ENCODE results near the gene TUB.

TUB gene

DNA sequence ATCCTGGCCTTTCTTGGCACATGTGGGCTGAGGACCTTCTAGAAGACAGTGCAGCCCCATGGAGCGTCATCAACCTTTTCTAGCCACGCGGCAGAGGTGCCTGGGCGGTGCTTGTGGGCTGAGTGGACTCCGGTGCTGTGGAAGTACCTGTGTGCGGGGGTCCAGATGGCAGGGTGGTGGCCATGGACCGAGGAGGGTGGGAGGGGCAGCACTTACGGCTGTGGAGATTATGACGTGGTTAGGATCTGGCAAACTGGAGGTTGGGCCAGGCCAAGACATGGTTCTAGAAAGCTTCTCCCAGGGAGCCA lies 2.0 kb downstream of the TUB start:
- TF ChIP-seq, protein P1, sequence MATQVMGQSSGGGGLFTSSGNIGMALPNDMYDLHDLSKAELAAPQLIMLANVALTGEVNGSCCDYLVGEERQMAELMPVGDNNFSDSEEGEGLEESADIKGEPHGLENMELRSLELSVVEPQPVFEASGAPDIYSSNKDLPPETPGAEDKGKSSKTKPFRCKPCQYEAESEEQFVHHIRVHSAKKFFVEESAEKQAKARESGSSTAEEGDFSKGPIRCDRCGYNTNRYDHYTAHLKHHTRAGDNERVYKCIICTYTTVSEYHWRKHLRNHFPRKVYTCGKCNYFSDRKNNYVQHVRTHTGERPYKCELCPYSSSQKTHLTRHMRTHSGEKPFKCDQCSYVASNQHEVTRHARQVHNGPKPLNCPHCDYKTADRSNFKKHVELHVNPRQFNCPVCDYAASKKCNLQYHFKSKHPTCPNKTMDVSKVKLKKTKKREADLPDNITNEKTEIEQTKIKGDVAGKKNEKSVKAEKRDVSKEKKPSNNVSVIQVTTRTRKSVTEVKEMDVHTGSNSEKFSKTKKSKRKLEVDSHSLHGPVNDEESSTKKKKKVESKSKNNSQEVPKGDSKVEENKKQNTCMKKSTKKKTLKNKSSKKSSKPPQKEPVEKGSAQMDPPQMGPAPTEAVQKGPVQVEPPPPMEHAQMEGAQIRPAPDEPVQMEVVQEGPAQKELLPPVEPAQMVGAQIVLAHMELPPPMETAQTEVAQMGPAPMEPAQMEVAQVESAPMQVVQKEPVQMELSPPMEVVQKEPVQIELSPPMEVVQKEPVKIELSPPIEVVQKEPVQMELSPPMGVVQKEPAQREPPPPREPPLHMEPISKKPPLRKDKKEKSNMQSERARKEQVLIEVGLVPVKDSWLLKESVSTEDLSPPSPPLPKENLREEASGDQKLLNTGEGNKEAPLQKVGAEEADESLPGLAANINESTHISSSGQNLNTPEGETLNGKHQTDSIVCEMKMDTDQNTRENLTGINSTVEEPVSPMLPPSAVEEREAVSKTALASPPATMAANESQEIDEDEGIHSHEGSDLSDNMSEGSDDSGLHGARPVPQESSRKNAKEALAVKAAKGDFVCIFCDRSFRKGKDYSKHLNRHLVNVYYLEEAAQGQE (IDR thresholded peaks at IDR 0.05; ENCODE audit: insufficient read depth in 1 of 2, low read depth in 2 of 2, low read length in 2 of 2) = no peak
- TF ChIP-seq TAF1 (IDR thresholded peaks at IDR 0.05; ENCODE audit: borderline replicate concordance, insufficient read depth, low read length) = no peak
- no peak for TF ChIP-seq SIN3A (IDR thresholded peaks at IDR 0.05; ENCODE audit: borderline replicate concordance, insufficient read depth, low read length)
- no peak for TF ChIP-seq FOXP2 (optimal IDR thresholded peaks at IDR 0.05; ENCODE audit: borderline replicate concordance, extremely low read depth, extremely low read length, insufficient read depth)
- no peak for TF ChIP-seq POLR2AphosphoS5 (IDR thresholded peaks at IDR 0.05; ENCODE audit: low read depth, low read length)

DNA sequence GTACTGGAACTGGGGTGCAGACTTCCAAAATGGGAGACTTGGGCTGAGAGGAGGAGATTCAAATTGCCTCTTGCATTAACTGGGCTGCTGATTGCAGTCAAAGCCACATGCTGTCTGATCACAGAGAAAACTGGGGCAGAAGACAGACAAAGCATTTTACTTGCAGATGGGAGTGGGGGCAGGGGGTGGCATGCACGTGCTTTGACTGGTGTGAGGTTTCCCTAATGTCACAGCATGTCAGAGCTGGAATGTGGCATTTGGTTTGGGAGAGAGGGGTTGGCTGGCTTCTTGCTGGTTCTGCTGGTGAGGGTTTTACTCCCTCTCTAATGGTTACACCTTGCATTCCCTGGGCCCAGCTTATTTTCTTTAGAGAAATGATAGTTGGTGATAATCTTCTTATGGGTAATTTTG lies 2.9 kb downstream of the TUB start:
- TF ChIP-seq TAF1 (IDR thresholded peaks at IDR 0.05; ENCODE audit: borderline replicate concordance, insufficient read depth, low read length) (no peak), POLR2AphosphoS5 (IDR thresholded peaks at IDR 0.05; ENCODE audit: low read depth, low read length) (no peak), SIN3A (IDR thresholded peaks at IDR 0.05; ENCODE audit: borderline replicate concordance, insufficient read depth, low read length) (no peak), FOXP2 (optimal IDR thresholded peaks at IDR 0.05; ENCODE audit: borderline replicate concordance, extremely low read depth, extremely low read length, insufficient read depth) (no peak)
- TF ChIP-seq, protein P1 (IDR thresholded peaks at IDR 0.05; ENCODE audit: insufficient read depth in 1 of 2, low read depth in 2 of 2, low read length in 2 of 2) = no peak

DNA sequence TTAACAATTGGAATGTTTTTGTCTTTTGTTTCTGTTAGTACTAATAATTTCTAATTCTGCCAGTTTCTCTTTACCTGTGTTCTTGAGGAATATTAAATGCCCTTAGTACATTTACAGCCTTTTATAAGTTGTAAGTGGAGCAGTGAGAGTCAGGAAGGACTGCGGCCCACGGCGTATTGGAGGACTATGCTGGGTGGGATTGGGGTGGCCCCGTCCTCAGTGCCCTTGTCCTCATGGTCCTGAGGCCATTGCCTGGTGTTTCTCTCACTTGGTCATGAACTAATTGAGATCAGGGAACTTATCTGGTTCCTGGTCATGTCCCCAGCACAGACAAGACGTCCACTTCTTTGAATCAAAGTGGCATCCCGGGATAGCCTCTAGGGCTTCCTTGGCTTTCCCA lies 3.3 kb downstream of the TUB start:
- no peak for TF ChIP-seq SIN3A (IDR thresholded peaks at IDR 0.05; ENCODE audit: borderline replicate concordance, insufficient read depth, low read length)
- no peak for TF ChIP-seq POLR2AphosphoS5 (IDR thresholded peaks at IDR 0.05; ENCODE audit: low read depth, low read length)
- TF ChIP-seq TAF1 (IDR thresholded peaks at IDR 0.05; ENCODE audit: borderline replicate concordance, insufficient read depth, low read length) = no peak
- no peak for TF ChIP-seq FOXP2 (optimal IDR thresholded peaks at IDR 0.05; ENCODE audit: borderline replicate concordance, extremely low read depth, extremely low read length, insufficient read depth)
- TF ChIP-seq, protein P1 (IDR thresholded peaks at IDR 0.05; ENCODE audit: insufficient read depth in 1 of 2, low read depth in 2 of 2, low read length in 2 of 2) = no peak

DNA sequence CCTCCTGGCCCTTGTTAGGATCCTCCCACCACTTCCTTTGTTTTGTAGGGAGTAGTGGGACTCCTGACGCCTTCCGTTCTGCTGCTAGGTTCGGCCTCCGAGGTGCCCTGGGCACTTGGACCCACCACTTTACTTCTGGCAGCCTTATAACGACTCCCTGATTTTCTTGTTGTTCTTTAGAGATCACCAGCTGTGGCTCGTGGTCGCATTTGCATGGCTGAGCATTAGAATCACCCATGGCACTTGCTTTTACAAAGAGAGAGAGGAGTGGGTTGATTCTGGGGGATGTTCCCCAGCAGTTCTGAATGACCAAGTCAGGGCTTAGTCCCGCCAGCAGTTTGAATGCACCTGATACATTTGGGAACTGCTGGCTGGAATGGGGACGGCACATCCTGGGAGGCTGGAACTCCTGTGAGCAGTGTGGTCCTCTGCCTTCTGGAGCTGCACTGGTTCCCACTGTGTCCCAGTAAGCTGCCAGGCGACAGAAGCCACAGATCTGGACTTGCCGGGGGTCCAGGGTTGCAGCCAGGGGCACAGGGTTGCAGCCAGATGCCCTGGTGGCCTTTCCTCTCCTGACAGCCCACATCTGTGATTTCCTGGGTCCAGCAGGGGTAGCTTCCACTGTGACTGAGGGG lies 4.1 kb downstream of the TUB start:
- TF ChIP-seq POLR2AphosphoS5 (IDR thresholded peaks at IDR 0.05; ENCODE audit: low read depth, low read length) (no peak), TAF1 (IDR thresholded peaks at IDR 0.05; ENCODE audit: borderline replicate concordance, insufficient read depth, low read length) (no peak), FOXP2 (optimal IDR thresholded peaks at IDR 0.05; ENCODE audit: borderline replicate concordance, extremely low read depth, extremely low read length, insufficient read depth) (no peak), SIN3A (IDR thresholded peaks at IDR 0.05; ENCODE audit: borderline replicate concordance, insufficient read depth, low read length) (no peak)
- TF ChIP-seq, protein P1 (IDR thresholded peaks at IDR 0.05; ENCODE audit: insufficient read depth in 1 of 2, low read depth in 2 of 2, low read length in 2 of 2) = no peak

Data from PFSK-1 (cell line).